ENCODE measurements around the gene ISX. TPM values are rescaled to one million over a fixed set of nuclear protein-coding genes. Genes with fewer than 3 reads are reported as not detected.

ISX gene
- total and polyA plus RNA-seq, 2 donors = not detected

GRCh38 chr22:35064664-35065063 lies 1.3 kb upstream of the ISX start:
- Histone ChIP-seq H3K4me3 (ENCODE audit: low read depth, low read length) (no peak overlapping the region), H3K27ac (ENCODE audit: low read depth) (no peak overlapping the region), H3K4me1 (ENCODE audit: insufficient read depth) (no peaks in the 10 kb centered on the region), H3K36me3 (ENCODE audit: insufficient read depth) (no peaks in the 10 kb centered on the region)
- DNase-seq (ENCODE audit: extremely low spot score) = no peak
- WGBS = 96% methylated on average over 1 of the region's 1 CpG

DNA sequence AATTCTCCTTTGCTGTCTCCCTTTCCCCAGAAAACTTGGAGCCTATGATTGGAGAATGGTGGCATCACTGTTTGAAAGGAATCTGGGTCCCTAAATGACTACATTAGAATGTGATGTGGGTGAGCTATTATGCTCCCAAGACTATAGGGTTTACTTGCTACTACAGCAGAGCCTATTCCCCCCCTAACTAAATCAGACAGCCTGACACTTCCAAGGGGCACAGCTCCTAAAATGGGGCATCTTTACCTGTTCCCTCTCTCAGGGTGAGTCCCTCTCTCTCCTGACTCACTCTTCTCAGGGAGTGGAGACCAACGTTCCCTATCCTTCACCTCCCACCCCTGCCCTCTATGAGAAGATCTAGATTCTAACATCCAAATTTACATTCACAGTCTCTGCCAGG lies 775 bp upstream of the ISX start:
- DNase-seq (ENCODE audit: extremely low spot score) = no peak
- H3K4me3 ChIP-seq (ENCODE audit: low read depth, low read length) = no peak overlapping the region
- WGBS = 59% methylated on average over 1 of the region's 1 CpG
- H3K4me1 ChIP-seq (ENCODE audit: insufficient read depth) = no peaks in the 10 kb centered on the region
- H3K36me3 ChIP-seq (ENCODE audit: insufficient read depth) = no peaks in the 10 kb centered on the region
- no peak overlapping the region for H3K27ac ChIP-seq (ENCODE audit: low read depth)

- 94% methylated on average over 7 of the region's 7 CpGs for WGBS
- DNase-seq (ENCODE audit: extremely low spot score) = no peak
- Histone ChIP-seq H3K36me3 (ENCODE audit: insufficient read depth) (no peaks in the 10 kb centered on the region), H3K4me3 (ENCODE audit: low read depth, low read length) (no peak overlapping the region), H3K27ac (ENCODE audit: low read depth) (no peak overlapping the region), H3K4me1 (ENCODE audit: insufficient read depth) (no peaks in the 10 kb centered on the region)
These were observed 810 bp downstream of the ISX start for GRCh38 chr22:35066768-35067167.

GRCh38 chr22:35069541-35069940 lies 3.6 kb downstream of the ISX start:
- Histone ChIP-seq H3K4me3 (ENCODE audit: low read depth, low read length) (no peak overlapping the region), H3K27ac (ENCODE audit: low read depth) (no peak overlapping the region), H3K36me3 (ENCODE audit: insufficient read depth) (no peaks in the 10 kb centered on the region), H3K4me1 (ENCODE audit: insufficient read depth) (no peaks in the 10 kb centered on the region)
- DNase-seq (ENCODE audit: extremely low spot score) = no peak
- 73% methylated on average over 1 of the region's 1 CpG for WGBS

GRCh38 chr22:35070451-35071093 lies 4.6 kb downstream of the ISX start:
- DNase-seq (ENCODE audit: extremely low spot score) = no peak
- no peak overlapping the region for H3K27ac ChIP-seq (ENCODE audit: low read depth)
- no peaks in the 10 kb centered on the region for H3K4me1 ChIP-seq (ENCODE audit: insufficient read depth)
- H3K36me3 ChIP-seq (ENCODE audit: insufficient read depth) = no peaks in the 10 kb centered on the region
- WGBS = 78% methylated on average over 2 of the region's 2 CpGs
- no peak overlapping the region for H3K4me3 ChIP-seq (ENCODE audit: low read depth, low read length)

DNA sequence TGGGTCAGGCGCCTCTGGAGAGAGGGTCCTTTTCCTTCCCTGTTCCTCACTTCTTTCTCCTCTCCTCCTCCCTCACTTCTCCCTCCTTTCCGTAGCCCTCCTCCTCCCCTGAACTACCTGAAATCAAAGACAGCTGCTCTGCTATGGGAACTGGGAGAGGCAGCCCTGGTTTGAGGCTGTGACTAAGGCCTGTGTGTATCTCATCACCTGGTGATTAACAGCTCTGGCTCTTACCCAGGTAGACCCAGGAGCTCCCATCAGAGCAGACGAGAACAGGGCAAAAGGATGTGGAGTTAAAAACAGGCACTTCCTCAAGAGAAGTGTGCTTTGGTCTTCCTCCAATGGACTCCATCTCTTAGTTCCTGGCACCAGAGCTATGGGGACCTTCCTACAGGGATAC lies 5.8 kb downstream of the ISX start:
- H3K27ac ChIP-seq (ENCODE audit: low read depth) = no peak overlapping the region
- no peaks in the 10 kb centered on the region for H3K36me3 ChIP-seq (ENCODE audit: insufficient read depth)
- H3K4me3 ChIP-seq (ENCODE audit: low read depth, low read length) = no peak overlapping the region
- no peak for DNase-seq (ENCODE audit: extremely low spot score)
- no peaks in the 10 kb centered on the region for H3K4me1 ChIP-seq (ENCODE audit: insufficient read depth)
- WGBS = 70% methylated on average over 3 of the region's 3 CpGs

DNA sequence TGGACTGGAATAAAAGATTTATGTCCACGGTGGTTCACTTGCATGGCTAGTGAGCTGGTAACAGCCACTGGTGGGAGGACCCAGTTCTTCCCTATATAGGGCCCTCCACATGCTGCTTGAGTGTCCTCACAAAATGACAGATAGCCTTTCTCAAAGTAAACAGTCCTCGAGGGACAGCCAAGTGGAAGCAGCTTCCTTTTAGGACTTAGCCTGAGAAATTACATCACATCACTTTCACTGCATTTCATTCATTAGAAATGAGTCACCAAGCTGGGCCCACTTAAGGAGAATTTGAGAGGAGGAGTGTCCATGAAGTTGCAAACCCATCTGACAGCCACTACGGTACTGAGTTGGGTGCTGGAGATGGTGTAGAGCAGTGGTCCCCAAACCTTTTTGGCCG lies 7.0 kb downstream of the ISX start:
- WGBS = 59% methylated on average over 4 of the region's 4 CpGs
- H3K27ac ChIP-seq (ENCODE audit: low read depth) = no peak overlapping the region
- DNase-seq (ENCODE audit: extremely low spot score) = no peak
- no peaks in the 10 kb centered on the region for H3K36me3 ChIP-seq (ENCODE audit: insufficient read depth)
- no peaks in the 10 kb centered on the region for H3K4me1 ChIP-seq (ENCODE audit: insufficient read depth)
- H3K4me3 ChIP-seq (ENCODE audit: low read depth, low read length) = no peak overlapping the region

DNA sequence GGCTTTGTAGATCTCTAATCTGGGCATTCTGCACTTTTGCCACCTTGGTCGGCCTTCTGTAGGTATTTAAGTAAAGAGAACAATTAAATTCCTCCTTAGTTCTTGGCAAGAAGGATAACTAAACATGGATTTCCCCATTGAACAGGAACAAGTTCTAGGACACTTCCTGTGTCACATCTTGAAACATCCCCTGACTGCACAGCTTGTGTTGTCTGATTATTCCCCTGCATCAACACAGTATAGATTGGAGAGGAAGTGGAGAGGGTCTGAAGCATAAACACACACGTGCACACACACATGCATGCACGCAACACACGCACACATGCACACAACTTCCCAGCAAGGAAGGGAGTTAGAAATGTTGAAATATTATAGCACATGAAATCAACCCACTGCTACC lies 8.6 kb downstream of the ISX start:
- Histone ChIP-seq H3K4me3 (ENCODE audit: low read depth, low read length) (no peak overlapping the region), H3K36me3 (ENCODE audit: insufficient read depth) (no peaks in the 10 kb centered on the region), H3K4me1 (ENCODE audit: insufficient read depth) (no peaks in the 10 kb centered on the region), H3K27ac (ENCODE audit: low read depth) (no peak overlapping the region)
- DNase-seq (ENCODE audit: extremely low spot score) = no peak
- 76% methylated on average over 4 of the region's 4 CpGs for WGBS

- Histone ChIP-seq H3K4me1 (ENCODE audit: insufficient read depth) (no peaks in the 10 kb centered on the region), H3K4me3 (ENCODE audit: low read depth, low read length) (no peak overlapping the region), H3K36me3 (ENCODE audit: insufficient read depth) (no peaks in the 10 kb centered on the region), H3K27ac (ENCODE audit: low read depth) (no peak overlapping the region)
- DNase-seq (ENCODE audit: extremely low spot score) = no peak
- 82% methylated on average over 6 of the region's 6 CpGs for WGBS
These were observed 10.7 kb downstream of the ISX start for GRCh38 chr22:35076630-35077029.

DNA sequence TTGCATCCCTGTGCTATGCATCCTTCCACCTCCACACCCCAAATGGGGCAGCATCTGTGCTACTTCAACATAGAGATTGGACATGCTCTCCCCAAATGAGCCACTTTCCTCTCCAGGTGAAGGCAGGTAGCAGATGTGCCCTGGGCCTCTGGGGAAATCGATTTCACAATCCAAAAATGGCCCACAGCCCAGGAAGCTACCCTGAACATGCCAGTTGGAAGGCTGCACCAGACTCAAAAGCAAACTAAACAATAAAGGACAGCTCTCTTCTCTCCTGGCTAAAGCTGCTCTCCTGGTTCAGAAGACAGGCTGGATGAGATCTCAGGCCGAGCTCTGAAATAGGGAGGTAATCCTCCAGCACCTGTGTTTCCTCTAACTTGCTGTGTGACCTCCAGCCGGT lies 19.7 kb downstream of the ISX start:
- Histone ChIP-seq H3K27ac (ENCODE audit: low read depth) (no peak overlapping the region), H3K4me1 (ENCODE audit: insufficient read depth) (no peaks in the 10 kb centered on the region), H3K36me3 (ENCODE audit: insufficient read depth) (no peaks in the 10 kb centered on the region), H3K4me3 (ENCODE audit: low read depth, low read length) (no peak overlapping the region)
- no peak for DNase-seq (ENCODE audit: extremely low spot score)
- WGBS = 47% methylated on average over 3 of the region's 3 CpGs

GRCh38 chr22:35089139-35089538 lies 23.2 kb downstream of the ISX start:
- DNase-seq (ENCODE audit: extremely low spot score) = no peak
- Histone ChIP-seq H3K4me1 (ENCODE audit: insufficient read depth) (no peaks in the 10 kb centered on the region), H3K4me3 (ENCODE audit: low read depth, low read length) (no peak overlapping the region), H3K27ac (ENCODE audit: low read depth) (no peak overlapping the region), H3K36me3 (ENCODE audit: insufficient read depth) (no peaks in the 10 kb centered on the region)
- WGBS = 85% methylated on average over 1 of the region's 1 CpG

DNA sequence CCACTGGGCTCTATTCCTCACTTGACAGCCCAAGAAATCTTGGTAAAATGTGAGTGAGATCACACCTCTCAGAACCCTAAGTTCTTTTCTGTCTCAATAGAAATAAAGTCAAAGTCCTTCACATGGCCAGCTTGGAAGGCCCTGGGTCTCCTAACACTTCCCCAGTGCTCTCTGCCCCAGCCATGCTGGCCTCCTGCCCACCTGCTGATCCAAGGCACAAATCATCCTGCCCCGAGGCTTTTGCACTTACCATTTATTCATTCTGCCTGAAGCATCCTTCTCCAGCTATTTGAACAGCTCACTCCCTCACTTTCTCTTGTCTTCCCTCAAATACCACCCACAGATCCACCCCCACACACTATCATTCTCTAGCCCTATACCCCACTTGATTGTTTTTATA lies 26.4 kb downstream of the ISX start:
- WGBS = 52% methylated on average over 1 of the region's 1 CpG
- no peak overlapping the region for H3K27ac ChIP-seq (ENCODE audit: low read depth)
- H3K36me3 ChIP-seq (ENCODE audit: insufficient read depth) = no peaks in the 10 kb centered on the region
- no peak for DNase-seq (ENCODE audit: extremely low spot score)
- H3K4me1 ChIP-seq (ENCODE audit: insufficient read depth) = no peaks in the 10 kb centered on the region
- H3K4me3 ChIP-seq (ENCODE audit: low read depth, low read length) = no peak overlapping the region

GRCh38 chr22:35098921-35099320 lies 33.0 kb downstream of the ISX start:
- Histone ChIP-seq H3K4me3 (ENCODE audit: low read depth, low read length) (no peak overlapping the region), H3K4me1 (ENCODE audit: insufficient read depth) (no peaks in the 10 kb centered on the region), H3K36me3 (ENCODE audit: insufficient read depth) (no peaks in the 10 kb centered on the region), H3K27ac (ENCODE audit: low read depth) (no peak overlapping the region)
- WGBS = 48% methylated on average over 3 of the region's 3 CpGs
- DNase-seq (ENCODE audit: extremely low spot score) = no peak

DNA sequence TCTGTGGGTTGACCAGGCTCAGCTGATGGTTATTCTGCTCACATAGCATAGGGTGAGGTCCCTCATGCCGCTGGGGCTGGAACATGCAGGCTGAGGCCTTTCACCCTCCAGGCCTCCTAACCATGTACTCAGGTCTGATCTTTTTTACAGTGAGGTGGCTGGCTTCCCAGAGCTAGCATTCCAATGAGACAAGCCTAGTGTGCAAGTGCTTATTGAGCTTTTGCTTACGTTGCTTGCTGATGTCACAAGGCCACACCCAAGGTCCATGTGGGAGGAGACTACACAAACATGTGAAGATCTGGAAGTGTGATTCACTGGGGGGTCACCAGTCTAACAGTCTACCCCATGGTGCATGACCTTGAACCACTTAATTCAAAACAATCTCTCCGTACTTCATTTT lies 33.9 kb downstream of the ISX start:
- 79% methylated on average over 3 of the region's 3 CpGs for WGBS
- H3K4me3 ChIP-seq (ENCODE audit: low read depth, low read length) = no peak overlapping the region

DNA sequence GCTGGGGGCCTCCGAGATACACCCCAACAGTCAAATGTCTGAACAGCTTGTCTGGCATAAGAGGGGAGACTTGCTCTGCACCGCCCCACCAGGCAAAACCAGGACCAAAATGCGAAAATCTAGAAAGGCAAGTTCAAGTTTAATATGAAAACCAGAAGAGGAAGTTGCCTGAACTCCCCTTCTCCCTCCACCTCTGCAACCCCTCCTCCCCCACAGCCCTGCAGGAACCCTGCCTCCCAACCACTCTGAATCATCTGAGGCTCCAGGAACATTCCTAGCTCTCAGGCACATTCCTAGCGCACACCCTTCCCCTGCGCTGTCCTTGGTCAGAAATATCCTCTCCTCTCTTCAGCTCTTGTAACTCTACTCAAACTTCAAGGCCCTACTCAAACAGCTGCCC lies 36.7 kb downstream of the ISX start:
- Histone ChIP-seq H3K36me3 (ENCODE audit: insufficient read depth) (no peaks in the 10 kb centered on the region), H3K27ac (ENCODE audit: low read depth) (no peak overlapping the region), H3K4me3 (ENCODE audit: low read depth, low read length) (no peak overlapping the region), H3K4me1 (ENCODE audit: insufficient read depth) (no peaks in the 10 kb centered on the region)
- 60% methylated on average over 5 of the region's 5 CpGs for WGBS
- no peak for DNase-seq (ENCODE audit: extremely low spot score)

More for the DNA sequence above, 33.9 kb downstream of the ISX start:
- no peaks in the 10 kb centered on the region for H3K36me3 ChIP-seq (ENCODE audit: insufficient read depth)
- H3K4me1 ChIP-seq (ENCODE audit: insufficient read depth) = no peaks in the 10 kb centered on the region
- no peak overlapping the region for H3K27ac ChIP-seq (ENCODE audit: low read depth)
- no peak for DNase-seq (ENCODE audit: extremely low spot score)
